ENCODE data around the gene BABAM2. TPM values are rescaled to one million over a fixed set of nuclear protein-coding genes. Genes with fewer than 3 reads are reported as not detected.
A peak's percentile ranks its signal among the peaks of the same experiment; 100 is the strongest.

BABAM2 gene
- total RNA-seq, 4 donors from 2014 or later = 35.0 to 70.5 (median 51.5) TPM

DNA sequence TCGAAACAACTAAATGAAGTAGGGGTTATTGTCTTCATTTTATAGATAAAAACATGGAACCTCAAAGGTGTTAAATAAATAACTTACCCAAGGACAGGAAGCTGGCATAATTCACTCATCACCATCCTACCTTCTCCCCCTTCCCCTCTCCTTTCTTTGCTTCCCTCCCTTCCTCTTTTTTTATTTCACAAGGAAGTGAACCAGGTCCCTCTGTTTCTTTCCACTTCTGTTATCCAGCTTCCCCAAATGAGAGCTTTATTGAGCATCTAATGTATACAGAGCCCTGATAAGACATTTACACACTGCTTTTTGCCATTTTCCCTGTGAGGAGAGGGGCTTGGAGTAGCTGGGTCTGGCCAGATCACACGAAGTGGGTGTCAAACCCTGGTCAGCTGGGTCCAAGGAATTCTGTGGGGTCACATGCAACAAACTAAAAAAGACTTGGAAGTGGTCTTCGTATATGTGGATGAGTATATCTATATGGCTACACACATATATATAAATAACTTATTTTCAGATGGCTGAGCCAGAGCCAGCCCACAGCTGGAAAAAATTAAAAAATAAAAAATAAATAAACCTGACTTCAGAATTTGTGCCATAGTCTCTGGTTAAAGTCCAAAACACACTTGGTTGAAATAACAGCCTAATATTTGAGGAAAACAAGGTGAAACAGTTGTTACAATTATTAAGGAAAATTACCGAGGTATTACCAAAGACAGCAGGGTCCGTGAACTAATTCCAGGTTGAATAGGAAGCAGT lies 452.8 kb downstream of the BABAM2 start:
- no peak overlapping the region for H3K4me3 ChIP-seq
- H3K27me3 ChIP-seq = no peaks in the 10 kb centered on the region
- no peak for DNase-seq
- H3K9me3 ChIP-seq = no peaks in the 10 kb centered on the region
- H3K4me1 ChIP-seq = peaks cover 0 to 26% (median 2%) of the 10 kb centered on the region in 4 donors
- peak overlapping the region in 1 of 4 donors; percentile 61 for H3K27ac ChIP-seq
- no peak for TF ChIP-seq POLR2A (IDR thresholded peaks at IDR 0.05)
- TF ChIP-seq, protein P1, sequence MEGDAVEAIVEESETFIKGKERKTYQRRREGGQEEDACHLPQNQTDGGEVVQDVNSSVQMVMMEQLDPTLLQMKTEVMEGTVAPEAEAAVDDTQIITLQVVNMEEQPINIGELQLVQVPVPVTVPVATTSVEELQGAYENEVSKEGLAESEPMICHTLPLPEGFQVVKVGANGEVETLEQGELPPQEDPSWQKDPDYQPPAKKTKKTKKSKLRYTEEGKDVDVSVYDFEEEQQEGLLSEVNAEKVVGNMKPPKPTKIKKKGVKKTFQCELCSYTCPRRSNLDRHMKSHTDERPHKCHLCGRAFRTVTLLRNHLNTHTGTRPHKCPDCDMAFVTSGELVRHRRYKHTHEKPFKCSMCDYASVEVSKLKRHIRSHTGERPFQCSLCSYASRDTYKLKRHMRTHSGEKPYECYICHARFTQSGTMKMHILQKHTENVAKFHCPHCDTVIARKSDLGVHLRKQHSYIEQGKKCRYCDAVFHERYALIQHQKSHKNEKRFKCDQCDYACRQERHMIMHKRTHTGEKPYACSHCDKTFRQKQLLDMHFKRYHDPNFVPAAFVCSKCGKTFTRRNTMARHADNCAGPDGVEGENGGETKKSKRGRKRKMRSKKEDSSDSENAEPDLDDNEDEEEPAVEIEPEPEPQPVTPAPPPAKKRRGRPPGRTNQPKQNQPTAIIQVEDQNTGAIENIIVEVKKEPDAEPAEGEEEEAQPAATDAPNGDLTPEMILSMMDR (IDR thresholded peaks at IDR 0.05) = no peak
- no peaks in the 10 kb centered on the region for H3K36me3 ChIP-seq

- Histone ChIP-seq H3K4me1 (peaks cover 0 to 26% (median 2%) of the 10 kb centered on the region in 4 donors), H3K27ac (no peak overlapping the region), H3K27me3 (no peaks in the 10 kb centered on the region), H3K9me3 (no peaks in the 10 kb centered on the region), H3K36me3 (no peaks in the 10 kb centered on the region), H3K4me3 (no peak overlapping the region)
- no peak for DNase-seq
- no peak for TF ChIP-seq POLR2A (IDR thresholded peaks at IDR 0.05)
- TF ChIP-seq, protein P1 (IDR thresholded peaks at IDR 0.05) = no peak
These were observed 453.6 kb downstream of the BABAM2 start for GRCh38 chr2:28343971-28344715.

DNA sequence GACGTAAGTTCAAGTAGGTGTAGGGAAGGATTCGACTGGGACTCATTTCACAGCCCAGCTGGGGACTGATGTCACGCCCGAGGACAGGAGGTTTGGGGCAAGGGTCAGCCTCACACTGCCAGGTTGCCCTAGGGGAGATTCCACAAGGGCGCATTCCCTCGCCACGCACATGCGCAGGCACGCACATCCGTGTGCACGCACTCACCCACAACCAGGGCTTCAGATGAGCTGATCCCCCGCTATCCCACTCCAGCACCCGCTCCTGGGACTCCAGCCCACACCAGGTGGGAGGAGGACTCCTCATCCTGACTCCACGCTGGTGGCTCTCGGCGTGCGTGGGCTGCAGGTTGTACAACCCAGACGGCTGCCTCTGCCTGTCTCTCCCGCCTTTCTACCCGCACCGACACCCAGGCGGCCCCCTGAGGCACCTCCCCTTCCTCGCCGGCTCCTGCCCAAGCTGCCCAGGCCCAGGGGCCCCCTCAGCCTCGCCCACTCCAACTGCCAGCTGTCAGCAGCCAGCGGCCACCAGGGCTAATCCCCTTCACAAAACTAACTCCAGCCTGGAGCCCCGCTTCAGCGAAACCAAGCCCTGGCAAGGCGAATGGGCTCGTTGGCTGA lies 454.3 kb downstream of the BABAM2 start:
- DNase-seq = no peak
- no peaks in the 10 kb centered on the region for H3K27me3 ChIP-seq
- no peak overlapping the region for H3K27ac ChIP-seq
- TF ChIP-seq POLR2A (IDR thresholded peaks at IDR 0.05) = no peak
- TF ChIP-seq, protein P1 (IDR thresholded peaks at IDR 0.05) = no peak
- H3K36me3 ChIP-seq = no peaks in the 10 kb centered on the region
- no peaks in the 10 kb centered on the region for H3K9me3 ChIP-seq
- H3K4me1 ChIP-seq = peaks cover 0 to 26% (median 2%) of the 10 kb centered on the region in 4 donors
- no peak overlapping the region for H3K4me3 ChIP-seq

DNA sequence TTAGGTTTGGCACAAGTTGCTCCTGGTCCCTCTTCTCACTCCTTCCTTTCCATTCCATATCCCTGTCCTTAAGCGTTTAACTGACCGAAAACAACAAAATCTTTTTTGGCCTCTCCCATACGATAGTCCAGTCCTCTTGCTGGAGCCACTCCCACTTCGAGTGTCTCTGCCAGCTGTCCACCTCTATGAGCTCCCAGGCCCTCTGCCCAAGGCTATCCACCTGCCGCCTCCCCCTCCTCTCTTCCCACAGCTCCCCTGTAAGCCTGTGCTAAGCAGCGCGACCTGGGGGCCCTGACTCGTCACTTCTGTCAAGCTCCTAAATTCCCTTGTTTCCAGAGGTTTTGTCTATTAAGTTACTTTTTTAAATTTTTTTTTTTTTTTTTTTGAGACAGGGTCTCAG lies 455.1 kb downstream of the BABAM2 start:
- Histone ChIP-seq H3K9me3 (no peaks in the 10 kb centered on the region), H3K4me1 (peaks cover 0 to 26% (median 2%) of the 10 kb centered on the region in 4 donors), H3K4me3 (no peak overlapping the region), H3K36me3 (no peaks in the 10 kb centered on the region), H3K27me3 (no peaks in the 10 kb centered on the region), H3K27ac (no peak overlapping the region)
- no peak for TF ChIP-seq POLR2A (IDR thresholded peaks at IDR 0.05)
- TF ChIP-seq, protein P1 (IDR thresholded peaks at IDR 0.05) = no peak
- no peak for DNase-seq

GRCh38 chr2:28346587-28346986 lies 456.1 kb downstream of the BABAM2 start:
- no peak overlapping the region for H3K27ac ChIP-seq
- no peak for DNase-seq
- no peaks in the 10 kb centered on the region for H3K9me3 ChIP-seq
- H3K4me1 ChIP-seq = peaks cover 0 to 17% (median 1%) of the 10 kb centered on the region in 4 donors
- no peaks in the 10 kb centered on the region for H3K36me3 ChIP-seq
- H3K27me3 ChIP-seq = no peaks in the 10 kb centered on the region
- TF ChIP-seq, protein P1 (IDR thresholded peaks at IDR 0.05) = no peak
- TF ChIP-seq POLR2A (IDR thresholded peaks at IDR 0.05) = no peak
- no peak overlapping the region for H3K4me3 ChIP-seq

Data from Peyer's patch (tissue), 4 donors.